Gastroesophageal sphincter (tissue), 4 donors: ENCODE results near the gene COL2A1. TPM values are rescaled to one million over a fixed set of nuclear protein-coding genes. Genes with fewer than 3 reads are reported as not detected.

Experiments
- ATAC-seq: fragments of 150-250 bp; one replicate; pipeline ENCODE4 v1.9.1; 2016; ENCODE audit warnings: mild to moderate bottlenecking, moderate library complexity
- H3K27ac ChIP-seq, 4 donors: fragments of 200-600 bp; sonication (generic) in 3 of 4; 1 replicate in 3 of 4; 2 replicates in 1 of 4; pipeline ENCODE4 v1.5.1; 2016 to 2019
- H3K27me3 ChIP-seq: fragments of 200-600 bp; sonication (generic); one replicate; pipeline ENCODE4 v1.5.1; 2019
- H3K36me3 ChIP-seq, 2 donors: fragments of 200-600 bp; sonication (generic); one replicate each; pipeline ENCODE4 v1.5.1; 2019; ENCODE audit warnings: control low read depth in 1 of 2
- H3K4me1 ChIP-seq, 3 donors: fragments of 200-600 bp; sonication (generic); 1 replicate in 2 of 3; 2 replicates in 1 of 3; pipeline ENCODE4 v1.5.1; 2016 to 2019; ENCODE audit warnings: control low read depth in 2 of 3
- H3K4me3 ChIP-seq, 2 donors: fragments of 200-600 bp; sonication (generic); one replicate each; pipeline ENCODE4 v1.5.1; 2019; ENCODE audit warnings: mild to moderate bottlenecking in 1 of 2, moderate library complexity in 1 of 2
- H3K9me3 ChIP-seq, 3 donors: fragments of 200-600 bp; sonication (generic); one replicate each; pipeline ENCODE4 v1.5.1; 2017 to 2019; ENCODE audit warnings: control low read depth in 2 of 3
- CTCF ChIP-seq, 4 experiments: fragments of 200-600 bp in 2 of 4; fragments of 450-650 bp in 2 of 4; sonication (generic) in 1 of 4; IDR thresholded peaks; one replicate each; pipeline ENCODE4 v1.5.1; 2017 to 2019; ENCODE audit warnings: antibody characterized with exemption in 4 of 4, mild to moderate bottlenecking in 2 of 4, moderate library complexity in 2 of 4
- EP300 ChIP-seq: sonication (generic); formaldehyde crosslinking; IDR thresholded peaks from one replicate; pipeline ENCODE4 v1.6.1; 2017; ENCODE audit warnings: antibody characterized with exemption, mild to moderate bottlenecking
- POLR2A ChIP-seq, 2 donors: fragments of 450-650 bp; IDR thresholded peaks; one replicate each; pipeline ENCODE4 v1.6.1; 2017; ENCODE audit warnings: antibody characterized with exemption in 2 of 2, mild to moderate bottlenecking in 2 of 2, moderate library complexity in 1 of 2
- POLR2AphosphoS5 ChIP-seq: sonication (generic); formaldehyde crosslinking; IDR thresholded peaks from one replicate; pipeline ENCODE4 v1.6.1; 2017; ENCODE audit warnings: antibody characterized with exemption
- WGBS, 2 donors: methylation state at CpG; one replicate each; pipeline ENCODE4 v1.1.5; 2018; ENCODE audit warnings: low coverage in 1 of 2; 5-methylcytosine and 5-hydroxymethylcytosine counted together
- total RNA-seq, 4 donors: library from RNA; depleted of rRNA; stranded (reverse); fragments of >200 nt; gene quantifications; one replicate each; pipeline ENCODE4 v1.1.0, GENCODE V29; 2016

The COL2A1 gene
- total RNA-seq, 4 donors from 2014 or later: not detected

- H3K27me3 ChIP-seq: peaks cover 32% of the 10 kb centered on the region
- no peak for TF ChIP-seq POLR2AphosphoS5
- WGBS, 2 donors: 33% methylated on average over 1 of the region's 1 CpG; no CpG with 5 or more reads in 1 of the 2 donors
Measured at GRCh38 chr12:48015129-48015528, 10.9 kb upstream of the COL2A1 start.

GRCh38 chr12:48013287-48013686, 9.0 kb upstream of the COL2A1 start:
- peaks cover 49% of the 10 kb centered on the region for H3K27me3 ChIP-seq
- TF ChIP-seq POLR2AphosphoS5 (no peak), EP300 (no peak), CTCF (IDR thresholded peaks at IDR 0.05) (no peak), POLR2A (IDR thresholded peaks at IDR 0.05) (no peak)

More at GRCh38 chr12:48015129-48015528, 10.9 kb upstream of the COL2A1 start:
- ATAC-seq: no peak
- H3K4me3 ChIP-seq: no peak overlapping the region
- no peaks in the 10 kb centered on the region for H3K4me1 ChIP-seq
- H3K9me3 ChIP-seq: no peaks in the 10 kb centered on the region
- no peak overlapping the region for H3K27ac ChIP-seq
- H3K36me3 ChIP-seq: no peaks in the 10 kb centered on the region

GRCh38 chr12:48012070-48012469, 7.8 kb upstream of the COL2A1 start:
- H3K4me1 ChIP-seq: no peaks in the 10 kb centered on the region
- ATAC-seq: no peak
- H3K27me3 ChIP-seq: peaks cover 53% of the 10 kb centered on the region
- 52 to 55% methylated on average over 8 of the region's 8 CpGs for whole genome bisulfite sequencing, 2 donors
- TF ChIP-seq EP300: no peak
- TF ChIP-seq POLR2A (IDR thresholded peaks at IDR 0.05): no peak
- no peak for TF ChIP-seq CTCF (IDR thresholded peaks at IDR 0.05)
- no peak for TF ChIP-seq POLR2AphosphoS5
- no peak overlapping the region for H3K27ac ChIP-seq
- no peak overlapping the region for H3K4me3 ChIP-seq
- H3K36me3 ChIP-seq: no peaks in the 10 kb centered on the region
- H3K9me3 ChIP-seq: no peaks in the 10 kb centered on the region

More at GRCh38 chr12:48013287-48013686, 9.0 kb upstream of the COL2A1 start:
- ATAC-seq: no peak
- 60 to 61% methylated on average over 2 of the region's 2 CpGs for WGBS, 2 donors
- Histone ChIP-seq H3K27ac (no peak overlapping the region), H3K4me1 (no peaks in the 10 kb centered on the region), H3K9me3 (no peaks in the 10 kb centered on the region), H3K4me3 (no peak overlapping the region), H3K36me3 (no peaks in the 10 kb centered on the region)

GRCh38 chr12:48010366-48010970, 6.2 kb upstream of the COL2A1 start:
- no peak for TF ChIP-seq POLR2AphosphoS5
- TF ChIP-seq POLR2A (IDR thresholded peaks at IDR 0.05): no peak
- TF ChIP-seq CTCF (IDR thresholded peaks at IDR 0.05): no peak
- TF ChIP-seq EP300: no peak
- Histone ChIP-seq H3K27me3 (peaks cover 63% of the 10 kb centered on the region), H3K9me3 (no peaks in the 10 kb centered on the region), H3K4me3 (no peak overlapping the region), H3K36me3 (no peaks in the 10 kb centered on the region), H3K4me1 (no peaks in the 10 kb centered on the region), H3K27ac (no peak overlapping the region)
- ATAC-seq: no peak
- 50 to 69% methylated on average over 2 to 6 of the region's 7 CpGs for whole genome bisulfite sequencing, 2 donors

GRCh38 chr12:48009471-48009870, 5.2 kb upstream of the COL2A1 start:
- Histone ChIP-seq H3K4me1 (peaks cover 1 to 9% (median 6%) of the 10 kb centered on the region in 3 donors), H3K27ac (no peak overlapping the region), H3K36me3 (no peaks in the 10 kb centered on the region), H3K4me3 (no peak overlapping the region), H3K27me3 (peaks cover 70% of the 10 kb centered on the region), H3K9me3 (no peaks in the 10 kb centered on the region)
- TF ChIP-seq POLR2AphosphoS5 (no peak), POLR2A (IDR thresholded peaks at IDR 0.05) (no peak), EP300 (no peak), CTCF (IDR thresholded peaks at IDR 0.05) (no peak)
- no peak for ATAC-seq
- 100% methylated on average over 1 of the region's 1 CpG; no CpG with 5 or more reads in 1 of the 2 donors for WGBS, 2 donors
